Uterus (tissue), 4 donors: Measurements from ENCODE around the gene MRGPRG. TPM values are rescaled to one million over a fixed set of nuclear protein-coding genes. Genes with fewer than 3 reads are reported as not detected.

Experiments used
- DNase-seq, 2 donors: peaks; one replicate each; pipeline ENCODE4 v3.0.0-alpha.2; 2019 to 2020
- H3K27ac ChIP-seq, 2 donors: fragments of 200-600 bp; sonication (generic); 1 replicate in 1 of 2; 2 replicates in 1 of 2; pipeline ENCODE4 v1.5.1; 2016 to 2018
- H3K27me3 ChIP-seq, 2 donors: fragments of 200-600 bp; sonication (generic); one replicate each; pipeline ENCODE4 v1.5.1; 2018 to 2019; ENCODE audit warnings: control low read depth in 1 of 2
- H3K36me3 ChIP-seq, 2 donors: fragments of 200-600 bp; sonication (generic); one replicate each; pipeline ENCODE4 v1.5.1; 2019; ENCODE audit warnings: control low read depth in 1 of 2
- H3K4me1 ChIP-seq, 2 donors: fragments of 200-600 bp; sonication (generic); one replicate each; pipeline ENCODE4 v1.5.1; 2018 to 2019; ENCODE audit warnings: control low read depth in 1 of 2
- H3K4me3 ChIP-seq, 2 donors: fragments of 200-600 bp; sonication (generic); 1 replicate in 1 of 2; 2 replicates in 1 of 2; pipeline ENCODE4 v1.5.1; 2018 to 2019; ENCODE audit warnings: mild to moderate bottlenecking in 1 of 2
- H3K9me3 ChIP-seq, 2 donors: fragments of 200-600 bp; sonication (generic); one replicate each; pipeline ENCODE4 v1.5.1; 2019; ENCODE audit warnings: control low read depth in 1 of 2
- POLR2A ChIP-seq, 2 donors: fragments of 450-650 bp; IDR thresholded peaks; one replicate each; pipeline ENCODE4 v1.6.1; 2016; ENCODE audit warnings: antibody characterized with exemption in 2 of 2, mild to moderate bottlenecking in 1 of 2, moderate library complexity in 1 of 2
- intact Hi-C: fragments of 100-400 bp; cut with DNase I; formaldehyde crosslinking; loops from one replicate; pipeline ENCODE4 v1.15.1; 2023; ENCODE audit warnings: low total_unique reads
- total RNA-seq, 4 donors: library from RNA; depleted of rRNA in 3 of 4; stranded (reverse); fragments of >200 nt in 3 of 4; gene quantifications; one replicate each; pipeline versions ENCODE4 v1.1.0 to v1.2.4, GENCODE V29; 2014 to 2023
- TF ChIP-seq, protein P1 (sequence below), 4 experiments: fragments of 200-600 bp in 2 of 4; fragments of 450-650 bp in 2 of 4; sonication (generic) in 2 of 4; IDR thresholded peaks; one replicate each; pipeline ENCODE4 v1.5.1; 2016 to 2019; ENCODE audit warnings: antibody characterized with exemption in 4 of 4, mild to moderate bottlenecking in 2 of 4, moderate library complexity in 1 of 4
- donor health status: DM: yes; HTN: yes; CAD: no.

The MRGPRG gene
- total RNA-seq, 4 donors from 2014 or later: not detected

GRCh38 chr11:3197878-3198528 is 20.6 kb downstream of the MRGPRG start:
- H3K36me3 ChIP-seq: no peaks in the 10 kb centered on the region
- H3K27me3 ChIP-seq: peaks cover 0 to 9% of the 10 kb centered on the region in 2 donors

DNA sequence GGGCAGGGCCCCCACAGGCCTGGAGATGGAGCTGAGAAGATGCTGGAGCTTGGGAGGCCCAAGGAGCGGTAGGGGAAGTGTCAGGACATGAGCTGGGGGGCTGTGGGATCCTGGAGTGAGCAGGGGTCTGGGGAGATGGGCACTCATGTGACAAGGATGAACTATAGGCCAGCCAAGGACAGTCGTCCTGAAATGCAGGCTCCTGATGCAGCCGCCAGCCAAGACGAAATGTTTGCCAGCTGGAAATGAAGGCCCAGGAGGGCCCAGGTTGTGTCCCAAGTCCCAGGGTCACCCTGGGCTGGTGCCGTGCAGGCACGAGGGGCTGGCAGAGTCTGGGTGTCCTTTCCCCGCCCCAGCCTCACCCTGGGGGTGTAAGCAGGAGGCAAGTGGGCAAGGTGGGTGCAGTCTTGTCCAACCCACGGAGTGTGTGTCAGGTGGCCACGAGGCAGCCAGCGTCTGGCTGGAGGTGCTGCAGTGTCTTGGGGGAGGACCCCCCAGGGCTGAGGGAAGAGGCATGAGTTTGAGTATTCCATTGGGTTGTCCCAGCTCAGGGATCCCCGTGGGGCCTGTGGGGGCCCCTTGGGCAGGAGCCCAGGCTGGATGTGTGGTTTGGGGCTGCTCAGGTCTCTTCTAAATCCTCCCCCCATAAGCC is 21.4 kb downstream of the MRGPRG start:
- H3K27ac ChIP-seq: no peak overlapping the region
- TF ChIP-seq, protein P1, sequence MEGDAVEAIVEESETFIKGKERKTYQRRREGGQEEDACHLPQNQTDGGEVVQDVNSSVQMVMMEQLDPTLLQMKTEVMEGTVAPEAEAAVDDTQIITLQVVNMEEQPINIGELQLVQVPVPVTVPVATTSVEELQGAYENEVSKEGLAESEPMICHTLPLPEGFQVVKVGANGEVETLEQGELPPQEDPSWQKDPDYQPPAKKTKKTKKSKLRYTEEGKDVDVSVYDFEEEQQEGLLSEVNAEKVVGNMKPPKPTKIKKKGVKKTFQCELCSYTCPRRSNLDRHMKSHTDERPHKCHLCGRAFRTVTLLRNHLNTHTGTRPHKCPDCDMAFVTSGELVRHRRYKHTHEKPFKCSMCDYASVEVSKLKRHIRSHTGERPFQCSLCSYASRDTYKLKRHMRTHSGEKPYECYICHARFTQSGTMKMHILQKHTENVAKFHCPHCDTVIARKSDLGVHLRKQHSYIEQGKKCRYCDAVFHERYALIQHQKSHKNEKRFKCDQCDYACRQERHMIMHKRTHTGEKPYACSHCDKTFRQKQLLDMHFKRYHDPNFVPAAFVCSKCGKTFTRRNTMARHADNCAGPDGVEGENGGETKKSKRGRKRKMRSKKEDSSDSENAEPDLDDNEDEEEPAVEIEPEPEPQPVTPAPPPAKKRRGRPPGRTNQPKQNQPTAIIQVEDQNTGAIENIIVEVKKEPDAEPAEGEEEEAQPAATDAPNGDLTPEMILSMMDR (IDR thresholded peaks at IDR 0.05): no peak
- no peak for TF ChIP-seq POLR2A (IDR thresholded peaks at IDR 0.05)
- peaks cover 0 to 2% of the 10 kb centered on the region in 2 donors for H3K27me3 ChIP-seq
- no peaks in the 10 kb centered on the region for H3K36me3 ChIP-seq
- H3K4me3 ChIP-seq: no peak overlapping the region
- H3K4me1 ChIP-seq: no peaks in the 10 kb centered on the region
- no peak for DNase-seq
- no peaks in the 10 kb centered on the region for H3K9me3 ChIP-seq
- intact Hi-C loops: no loop called here

More at GRCh38 chr11:3197878-3198528, 20.6 kb downstream of the MRGPRG start:
- TF ChIP-seq, protein P1 (IDR thresholded peaks at IDR 0.05): no peak
- no peak for TF ChIP-seq POLR2A (IDR thresholded peaks at IDR 0.05)
- no peaks in the 10 kb centered on the region for H3K9me3 ChIP-seq
- no peak overlapping the region for H3K4me3 ChIP-seq
- DNase-seq: no peak
- peaks cover 0 to 3% of the 10 kb centered on the region in 2 donors for H3K4me1 ChIP-seq
- no peak overlapping the region for H3K27ac ChIP-seq
- intact Hi-C loops: no loop called here

DNA sequence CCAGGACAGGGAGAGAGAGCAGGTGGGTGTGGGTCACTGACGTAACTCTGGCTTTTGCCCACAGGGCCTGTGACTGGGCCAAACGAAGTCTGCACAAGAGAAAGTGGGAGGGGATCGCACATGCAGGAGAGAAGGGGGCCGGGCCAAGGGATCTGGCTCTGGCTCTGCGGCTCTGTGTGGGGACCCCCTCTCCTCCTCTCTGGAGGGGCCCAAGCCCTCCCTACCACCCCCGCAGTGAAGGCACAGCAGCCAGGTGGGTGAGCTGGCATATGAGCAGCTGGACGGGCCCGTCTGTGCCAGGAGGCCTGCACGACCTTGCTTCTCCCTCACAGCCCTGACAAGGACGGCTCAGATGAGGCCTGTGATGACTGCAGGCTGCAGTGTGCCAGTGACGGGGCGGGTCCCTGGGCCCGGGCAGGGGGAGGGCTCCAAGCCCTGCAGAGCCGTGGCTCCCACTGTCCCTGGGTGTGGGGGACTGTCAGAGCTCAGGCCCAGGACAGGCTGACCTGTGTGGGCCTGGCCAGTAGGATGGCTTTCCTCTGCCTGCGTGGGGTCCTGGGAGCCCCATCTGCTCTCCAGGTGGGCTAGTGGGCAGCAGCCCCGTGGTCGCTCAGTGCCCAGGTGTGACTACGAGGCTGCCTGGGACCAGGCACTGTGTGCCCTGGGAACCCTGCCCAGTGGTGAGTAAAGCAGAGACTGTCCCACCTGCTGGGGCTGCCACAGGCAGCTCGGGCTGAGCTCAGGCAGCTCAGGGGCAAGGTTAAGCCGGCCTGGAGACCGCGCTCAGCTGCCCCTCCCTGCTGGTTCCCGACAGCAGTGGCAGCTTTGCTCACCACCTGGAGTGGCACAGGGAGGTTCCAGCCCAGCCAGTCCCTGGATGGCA is 22.2 kb downstream of the MRGPRG start:
- Histone ChIP-seq H3K4me1 (no peaks in the 10 kb centered on the region), H3K9me3 (no peaks in the 10 kb centered on the region), H3K4me3 (no peak overlapping the region), H3K36me3 (no peaks in the 10 kb centered on the region), H3K27ac (no peak overlapping the region), H3K27me3 (no peaks in the 10 kb centered on the region)
- TF ChIP-seq POLR2A (IDR thresholded peaks at IDR 0.05): no peak
- TF ChIP-seq, protein P1 (IDR thresholded peaks at IDR 0.05): no peak
- intact Hi-C loops: no loop called here
- DNase-seq: no peak

- H3K9me3 ChIP-seq: no peaks in the 10 kb centered on the region
Observed at GRCh38 chr11:3195251-3196160, 23.1 kb downstream of the MRGPRG start.

More at GRCh38 chr11:3195251-3196160, 23.1 kb downstream of the MRGPRG start:
- TF ChIP-seq, protein P1 (IDR thresholded peaks at IDR 0.05): peak in 3 of 4 experiments; percentile 20 to 28 (median 26)
- no peak for TF ChIP-seq POLR2A (IDR thresholded peaks at IDR 0.05)
- H3K27me3 ChIP-seq: no peaks in the 10 kb centered on the region
- intact Hi-C loops: no loop called here
- no peaks in the 10 kb centered on the region for H3K4me1 ChIP-seq
- no peaks in the 10 kb centered on the region for H3K36me3 ChIP-seq
- no peak overlapping the region for H3K27ac ChIP-seq
- DNase-seq: no peak
- H3K4me3 ChIP-seq: no peak overlapping the region
